Measurements from ENCODE around the gene GALNTL6.
"Not testable (repeated sequence)": the region's sequence is repeated elsewhere in the genome, so short reads cannot be mapped to it uniquely, and the experiment has no call there.

The GALNTL6 gene

GRCh38 chr4:172772781-172773180 is 959.6 kb downstream of the GALNTL6 start:
- DNase-seq, result no peak

GRCh38 chr4:172776203-172776861 is 963.1 kb downstream of the GALNTL6 start:
- no peak for DNase-seq

GRCh38 chr4:172777729-172778431 is 964.7 kb downstream of the GALNTL6 start:
- peak in 1 of 3 experiments; percentile 56 for DNase-seq

- no peak for DNase-seq
These were observed 965.4 kb downstream of the GALNTL6 start for GRCh38 chr4:172778583-172778982.

GRCh38 chr4:172780566-172781081 is 967.4 kb downstream of the GALNTL6 start:
- no peak for DNase-seq

- no peak for DNase-seq
These were observed 972.4 kb downstream of the GALNTL6 start for GRCh38 chr4:172785613-172786012.

- no peak for DNase-seq
These were observed 973.0 kb downstream of the GALNTL6 start for GRCh38 chr4:172786039-172786792.

- DNase-seq, result no peak
These were observed 973.9 kb downstream of the GALNTL6 start for GRCh38 chr4:172787111-172787510.

- no peak for DNase-seq
These were observed 978.6 kb downstream of the GALNTL6 start for GRCh38 chr4:172791841-172792240.

- DNase-seq, result no peak
These were observed 980.5 kb downstream of the GALNTL6 start for GRCh38 chr4:172793565-172794306.

- DNase-seq, result peak in 1 of 3 experiments; percentile 14
These were observed 981.1 kb downstream of the GALNTL6 start for GRCh38 chr4:172794307-172794703.

GRCh38 chr4:172797281-172797680 is 984.1 kb downstream of the GALNTL6 start:
- DNase-seq, result not testable (repeated sequence)

- no peak for DNase-seq
These were observed 988.8 kb downstream of the GALNTL6 start for GRCh38 chr4:172802032-172802431.

- no peak for DNase-seq
These were observed 993.6 kb downstream of the GALNTL6 start for GRCh38 chr4:172806841-172807240.

- DNase-seq, result no peak
These were observed 995.0 kb downstream of the GALNTL6 start for GRCh38 chr4:172808196-172808595.

GRCh38 chr4:172809319-172809718 is 996.1 kb downstream of the GALNTL6 start:
- peak in 1 of 3 experiments; percentile 5 for DNase-seq

GRCh38 chr4:172813359-172813923 is 1000.2 kb downstream of the GALNTL6 start:
- DNase-seq, result peak in 1 of 3 experiments; percentile 51

GRCh38 chr4:172815499-172816164 is 1002.4 kb downstream of the GALNTL6 start:
- DNase-seq, result no peak

GRCh38 chr4:172818901-172819300 is 1005.7 kb downstream of the GALNTL6 start:
- no peak for DNase-seq

- DNase-seq, result no peak
These were observed 1006.1 kb downstream of the GALNTL6 start for GRCh38 chr4:172819353-172819752.

GRCh38 chr4:172822331-172822730 is 1009.1 kb downstream of the GALNTL6 start:
- no peak for DNase-seq

- DNase-seq, result no peak
These were observed 1013.1 kb downstream of the GALNTL6 start for GRCh38 chr4:172826346-172826745.
